Lower leg skin (tissue), 3 donors: Measurements from ENCODE around the gene PATZ1.

Experiments used
- POLR2A ChIP-seq, 2 donors: fragments of 450-650 bp; IDR thresholded peaks; one replicate each; pipeline ENCODE4 v1.6.1; 2016 to 2017; ENCODE audit warnings: antibody characterized with exemption in 2 of 2, mild to moderate bottlenecking in 1 of 2, moderate library complexity in 1 of 2
- TF ChIP-seq, protein P1 (sequence below), 3 donors: fragments of 450-650 bp; IDR thresholded peaks; one replicate each; pipeline ENCODE4 v1.5.1; 2016; ENCODE audit warnings: antibody characterized with exemption in 3 of 3, mild to moderate bottlenecking in 3 of 3, moderate library complexity in 2 of 3

DNA sequence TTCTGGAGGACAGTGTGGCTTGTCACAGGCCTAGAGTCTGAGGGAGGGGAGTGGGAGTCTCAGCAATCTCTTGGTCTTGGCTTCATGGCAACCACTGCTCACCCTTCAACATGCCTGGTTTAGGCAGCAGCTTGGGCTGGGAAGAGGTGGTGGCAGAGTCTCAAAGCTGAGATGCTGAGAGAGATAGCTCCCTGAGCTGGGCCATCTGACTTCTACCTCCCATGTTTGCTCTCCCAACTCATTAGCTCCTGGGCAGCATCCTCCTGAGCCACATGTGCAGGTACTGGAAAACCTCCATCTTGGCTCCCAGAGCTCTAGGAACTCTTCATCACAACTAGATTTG, 66.8 kb downstream of the PATZ1 start:
- TF ChIP-seq, protein P1, sequence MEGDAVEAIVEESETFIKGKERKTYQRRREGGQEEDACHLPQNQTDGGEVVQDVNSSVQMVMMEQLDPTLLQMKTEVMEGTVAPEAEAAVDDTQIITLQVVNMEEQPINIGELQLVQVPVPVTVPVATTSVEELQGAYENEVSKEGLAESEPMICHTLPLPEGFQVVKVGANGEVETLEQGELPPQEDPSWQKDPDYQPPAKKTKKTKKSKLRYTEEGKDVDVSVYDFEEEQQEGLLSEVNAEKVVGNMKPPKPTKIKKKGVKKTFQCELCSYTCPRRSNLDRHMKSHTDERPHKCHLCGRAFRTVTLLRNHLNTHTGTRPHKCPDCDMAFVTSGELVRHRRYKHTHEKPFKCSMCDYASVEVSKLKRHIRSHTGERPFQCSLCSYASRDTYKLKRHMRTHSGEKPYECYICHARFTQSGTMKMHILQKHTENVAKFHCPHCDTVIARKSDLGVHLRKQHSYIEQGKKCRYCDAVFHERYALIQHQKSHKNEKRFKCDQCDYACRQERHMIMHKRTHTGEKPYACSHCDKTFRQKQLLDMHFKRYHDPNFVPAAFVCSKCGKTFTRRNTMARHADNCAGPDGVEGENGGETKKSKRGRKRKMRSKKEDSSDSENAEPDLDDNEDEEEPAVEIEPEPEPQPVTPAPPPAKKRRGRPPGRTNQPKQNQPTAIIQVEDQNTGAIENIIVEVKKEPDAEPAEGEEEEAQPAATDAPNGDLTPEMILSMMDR (IDR thresholded peaks at IDR 0.05): no peak
- TF ChIP-seq POLR2A (IDR thresholded peaks at IDR 0.05): no peak
